Measurements from ENCODE around the gene SLC12A4.

SLC12A4 gene

GRCh38 chr16:67962135-67962534 is 6.3 kb downstream of the SLC12A4 start:
- DNase-seq: no peak

- DNase-seq: no peak
Measured at GRCh38 chr16:67961551-67961957, 6.9 kb downstream of the SLC12A4 start.

- DNase-seq: no peak
Measured at GRCh38 chr16:67959536-67960329, 8.7 kb downstream of the SLC12A4 start.

- no peak for DNase-seq
Measured at GRCh38 chr16:67957622-67958021, 10.8 kb downstream of the SLC12A4 start.

- DNase-seq: no peak
Measured at GRCh38 chr16:67954421-67955196, 13.8 kb downstream of the SLC12A4 start.

GRCh38 chr16:67953641-67954375 is 14.6 kb downstream of the SLC12A4 start:
- DNase-seq: no peak

GRCh38 chr16:67951485-67951884 is 17.0 kb downstream of the SLC12A4 start:
- DNase-seq: no peak

GRCh38 chr16:67950335-67950843 is 18.0 kb downstream of the SLC12A4 start:
- DNase-seq: no peak

GRCh38 chr16:67949645-67950044 is 18.8 kb downstream of the SLC12A4 start:
- DNase-seq: no peak

GRCh38 chr16:67948015-67948414 is 20.4 kb downstream of the SLC12A4 start:
- DNase-seq: no peak

GRCh38 chr16:67946966-67947558 is 21.4 kb downstream of the SLC12A4 start:
- no peak for DNase-seq

GRCh38 chr16:67946128-67946569 is 22.3 kb downstream of the SLC12A4 start:
- no peak for DNase-seq

GRCh38 chr16:67945392-67945933 is 23.0 kb downstream of the SLC12A4 start:
- DNase-seq: no peak

- no peak for DNase-seq
Measured at GRCh38 chr16:67944690-67945391, 23.6 kb downstream of the SLC12A4 start.

GRCh38 chr16:67943619-67944504 is 24.6 kb downstream of the SLC12A4 start, which contains the start of gene LCAT:
LCAT (minus strand) TSS chr16:67944120; CDS start chr16:67944101, 19 bp downstream.
- DNase-seq: no peak

GRCh38 chr16:67943256-67943618 is 25.2 kb downstream of the SLC12A4 start:
- DNase-seq: no peak

GRCh38 chr16:67942510-67943255 is 25.8 kb downstream of the SLC12A4 start:
- DNase-seq: no peak

- DNase-seq: no peak
Measured at GRCh38 chr16:67942200-67942509, 26.3 kb downstream of the SLC12A4 start.

- no peak for DNase-seq
Measured at GRCh38 chr16:67941469-67942199, 26.8 kb downstream of the SLC12A4 start.

All from NK-92 treated with Interleukin-12 subunit alpha and Interleukin-12 subunit beta, amount 100 ng/mL, for 24 hours (cell line).